HEK293T (cell line): ENCODE measurements around the gene CACNG7.
A peak's percentile ranks its signal among the peaks of the same experiment; 100 is the strongest.

ENCODE experiments used
- CTCF ChIA-PET: fragments of 350-600 bp; formaldehyde crosslinking; extraction: SDS; loops from one replicate; lab custom pipeline; 2021; ENCODE audit warnings: antibody characterized with exemption, inconsistent platforms; lab: Yijun Ruan, JAX
- POLR2A ChIA-PET: fragments of 350-600 bp; formaldehyde crosslinking; extraction: SDS; loops from one replicate; lab custom pipeline; 2020; ENCODE audit warnings: antibody characterized with exemption, inconsistent platforms; lab: Yijun Ruan, JAX
- DNase-seq: peaks from one replicate; pipeline ENCODE4 v3.0.0; 2012; ENCODE audit warnings: mixed read lengths; ENCODE audit errors: extremely low spot score
- ARNT ChIP-seq: fragments of 450-650 bp; IDR thresholded peaks from 2 replicates; pipeline ENCODE4 v1.6.1; 2017; ENCODE audit warnings: mild to moderate bottlenecking
- BHLHE40 ChIP-seq: fragments of 450-650 bp; IDR thresholded peaks from 2 replicates; pipeline ENCODE4 v1.6.1; 2016; ENCODE audit warnings: mild to moderate bottlenecking, moderate library complexity, borderline replicate concordance
- CTBP1 ChIP-seq: fragments of 450-650 bp; IDR thresholded peaks from 2 replicates; pipeline ENCODE4 v1.6.1; 2016; ENCODE audit warnings: borderline replicate concordance
- ELF4 ChIP-seq: fragments of 450-650 bp; IDR thresholded peaks from 2 replicates; pipeline ENCODE4 v1.6.1; 2017; ENCODE audit warnings: antibody characterized with exemption
- FOXA1 ChIP-seq: fragments of 450-650 bp; IDR thresholded peaks from 2 replicates; pipeline ENCODE4 v1.6.1; 2016; ENCODE audit warnings: mild to moderate bottlenecking
- FOXK2 ChIP-seq: fragments of 450-650 bp; IDR thresholded peaks from 2 replicates; pipeline ENCODE4 v1.6.1; 2016; ENCODE audit warnings: mild to moderate bottlenecking
- FOXM1 ChIP-seq: fragments of 450-650 bp; IDR thresholded peaks from 2 replicates; pipeline ENCODE4 v1.6.1; 2017; ENCODE audit warnings: mild to moderate bottlenecking, borderline replicate concordance
- HDGF ChIP-seq: fragments of 450-650 bp; IDR thresholded peaks from 2 replicates; pipeline ENCODE4 v1.6.1; 2017; ENCODE audit warnings: antibody characterized with exemption, borderline replicate concordance
- L3MBTL2 ChIP-seq: fragments of 450-650 bp; conservative IDR thresholded peaks from 2 replicates; pipeline ENCODE4 v1.6.1; 2016; ENCODE audit warnings: mild to moderate bottlenecking
- LEF1 ChIP-seq: fragments of 450-650 bp; IDR thresholded peaks from 2 replicates; pipeline ENCODE4 v1.6.1; 2017; ENCODE audit warnings: mild to moderate bottlenecking, borderline replicate concordance
- NFRKB ChIP-seq: fragments of 450-650 bp; IDR thresholded peaks from 2 replicates; pipeline ENCODE4 v1.6.1; 2016; ENCODE audit warnings: mild to moderate bottlenecking, moderate library complexity
- PKNOX1 ChIP-seq: fragments of 450-650 bp; IDR thresholded peaks from 2 replicates; pipeline ENCODE4 v1.6.1; 2016
- SP1 ChIP-seq: fragments of 450-650 bp; IDR thresholded peaks from 2 replicates; pipeline ENCODE4 v1.6.1; 2017
- SUZ12 ChIP-seq: fragments of 450-650 bp; IDR thresholded peaks from 2 replicates; pipeline ENCODE4 v1.6.1; 2016; ENCODE audit warnings: mild to moderate bottlenecking
- TARDBP ChIP-seq: fragments of 450-650 bp; IDR thresholded peaks from 2 replicates; pipeline ENCODE4 v1.6.1; 2016
- ZNF384 ChIP-seq: fragments of 450-650 bp; IDR thresholded peaks from 2 replicates; pipeline ENCODE4 v1.6.1; 2016

The CACNG7 gene

DNA sequence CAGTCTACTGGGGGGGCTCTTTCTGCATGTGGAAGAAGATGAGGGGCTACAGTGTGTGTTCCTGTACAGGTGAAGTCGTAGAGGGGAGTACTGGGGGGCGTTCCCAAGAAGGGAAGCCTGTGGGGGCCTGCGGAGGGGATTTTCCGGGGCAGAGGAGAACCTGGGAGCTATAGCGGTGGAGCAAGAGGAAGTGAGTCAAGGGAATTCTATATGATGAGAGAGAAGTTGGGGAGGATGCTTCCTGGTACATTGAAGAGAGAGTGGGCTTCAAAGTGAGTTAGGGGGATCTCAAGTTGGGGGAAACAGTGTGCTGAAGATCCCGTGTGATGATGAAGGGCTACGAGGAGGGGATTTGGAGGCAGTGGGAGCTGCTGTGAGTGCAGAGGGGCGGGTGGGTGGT lies 51.8 kb downstream of the CACNG7 start:
- no peak for TF ChIP-seq FOXA1
- no peak for TF ChIP-seq CTBP1
- no peak for TF ChIP-seq PKNOX1
- no peak for TF ChIP-seq ELF4
- TF ChIP-seq SP1 = no peak
- TF ChIP-seq BHLHE40 = no peak
- ChIA-PET CTCF (interaction anchor here (0.6 kb wide), 1 partner anchor 14 kb away, joined by 4 read pairs; no protein-coding TSS in a partner anchor), POLR2A (interaction anchor here (0.8 to 1.2 kb wide), 3 partner anchors 10 to 19 kb away, joined by 3 to 4 read pairs (median 3); no protein-coding TSS in a partner anchor)
- DNase-seq = no peak

GRCh38 chr19:53961523-53962356 lies 52.7 kb downstream of the CACNG7 start:
- POLR2A ChIA-PET = interaction anchor here (0.8 to 1.2 kb wide), 3 partner anchors 10 to 19 kb away, joined by 3 to 4 read pairs (median 3); no protein-coding TSS in a partner anchor
- TF ChIP-seq TARDBP (peak; percentile 59; the same call in 1 of the 2 replicates), CTBP1 (peak; percentile 66), FOXM1 (no peak), L3MBTL2 (peak; percentile 71), PKNOX1 (peak; percentile 69)
- peak; percentile 77 for DNase-seq
- CTCF ChIA-PET = interaction anchor here (0.6 kb wide), 1 partner anchor 14 kb away, joined by 4 read pairs; no protein-coding TSS in a partner anchor

DNA sequence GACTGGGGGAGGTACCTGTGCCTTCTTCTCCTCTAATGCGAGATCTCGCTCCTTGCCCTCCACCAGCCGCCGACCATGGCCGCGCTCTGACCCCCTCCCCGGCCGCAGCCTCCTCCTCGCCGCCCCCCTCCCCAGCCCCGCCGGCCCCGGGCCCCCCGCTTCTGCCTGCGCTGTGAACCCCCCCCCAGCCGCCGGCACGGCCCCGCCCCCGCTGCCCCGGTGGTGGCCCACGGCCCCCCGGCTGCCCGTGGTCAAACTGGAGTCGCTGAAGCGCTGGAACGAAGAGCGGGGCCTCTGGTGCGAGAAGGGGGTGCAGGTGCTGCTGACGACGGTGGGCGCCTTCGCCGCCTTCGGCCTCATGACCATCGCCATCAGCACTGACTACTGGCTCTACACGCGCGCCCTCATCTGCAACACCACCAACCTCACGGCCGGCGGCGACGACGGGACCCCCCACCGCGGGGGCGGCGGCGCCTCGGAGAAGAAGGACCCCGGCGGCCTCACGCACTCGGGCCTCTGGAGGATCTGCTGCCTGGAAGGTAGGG lies 53.9 kb downstream of the CACNG7 start, which contains the start of gene CACNG8:
CACNG8 (plus strand) TSS at position 51 of the 545 bp plus-strand sequence.
- DNase-seq = no peak
- POLR2A ChIA-PET = no interaction called here
- no peak for TF ChIP-seq LEF1
- TF ChIP-seq ARNT = no peak
- no peak for TF ChIP-seq FOXM1
- no peak for TF ChIP-seq HDGF
- no peak for TF ChIP-seq FOXA1
- no peak for TF ChIP-seq PKNOX1
- no peak for TF ChIP-seq CTBP1
- no peak for TF ChIP-seq ELF4
- TF ChIP-seq FOXK2 = no peak
- no peak for TF ChIP-seq SP1
- no peak for TF ChIP-seq BHLHE40
- no peak for TF ChIP-seq SUZ12
- no peak for TF ChIP-seq TARDBP
- no peak for TF ChIP-seq NFRKB
- no peak for TF ChIP-seq L3MBTL2
- no peak for TF ChIP-seq ZNF384
- CTCF ChIA-PET = no interaction called here

DNA sequence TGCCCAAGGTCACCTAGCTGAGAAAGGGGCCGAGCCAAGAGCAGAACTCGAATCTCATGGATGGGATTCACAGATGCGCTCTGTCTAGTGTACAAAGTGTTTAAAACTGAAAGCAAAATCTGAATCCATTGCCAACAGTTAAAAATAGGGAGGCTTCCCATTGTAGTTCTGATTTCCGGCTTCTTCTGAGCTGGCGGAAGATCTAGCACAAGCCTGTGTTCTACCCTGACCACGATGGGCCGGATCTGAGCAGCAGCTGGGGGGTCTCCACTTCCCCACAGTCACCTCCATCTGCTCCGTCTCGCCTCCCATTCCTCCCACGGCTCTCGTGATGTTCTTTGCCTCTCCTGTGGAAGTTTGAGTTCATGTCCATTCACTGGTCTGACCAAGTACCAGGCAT lies 56.0 kb downstream of the CACNG7 start:
- CTCF ChIA-PET = no interaction called here

DNA sequence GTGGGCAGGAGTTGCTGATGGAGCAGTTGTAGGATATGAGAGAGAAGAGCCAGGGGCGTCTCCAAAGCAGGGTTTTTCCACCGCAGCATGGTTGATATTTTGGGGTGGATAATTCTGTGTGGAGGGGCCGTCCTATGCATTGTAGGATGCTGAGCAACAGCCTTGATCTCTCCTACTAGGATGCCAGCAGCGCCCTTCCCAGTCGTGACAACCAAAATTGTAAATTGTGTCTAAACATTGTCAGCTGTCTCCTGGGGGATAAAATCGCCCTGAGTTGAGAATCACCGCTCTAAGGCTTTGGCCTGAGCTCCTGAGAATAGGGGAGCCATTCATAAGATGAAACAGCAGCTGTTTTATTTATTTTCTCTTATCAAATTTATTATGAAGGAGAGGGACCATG lies 57.9 kb downstream of the CACNG7 start:
- POLR2A ChIA-PET = no interaction called here
- DNase-seq = no peak
- CTCF ChIA-PET = no interaction called here
- no peak for TF ChIP-seq ELF4
- no peak for TF ChIP-seq ARNT
- no peak for TF ChIP-seq PKNOX1
- TF ChIP-seq CTBP1 = no peak
- TF ChIP-seq HDGF = no peak
- no peak for TF ChIP-seq ZNF384
- no peak for TF ChIP-seq L3MBTL2
- TF ChIP-seq FOXA1 = no peak
- TF ChIP-seq FOXK2 = no peak
- TF ChIP-seq FOXM1 = no peak
- TF ChIP-seq SUZ12 = no peak
- TF ChIP-seq SP1 = no peak
- no peak for TF ChIP-seq NFRKB
- no peak for TF ChIP-seq LEF1

More for the DNA sequence above, 56.0 kb downstream of the CACNG7 start:
- TF ChIP-seq CTBP1 = no peak
- no peak for TF ChIP-seq FOXM1
- TF ChIP-seq NFRKB = no peak
- no peak for TF ChIP-seq BHLHE40
- no peak for TF ChIP-seq FOXK2
- TF ChIP-seq PKNOX1 = no peak
- TF ChIP-seq LEF1 = no peak
- TF ChIP-seq FOXA1 = no peak
- no peak for TF ChIP-seq ARNT
- DNase-seq = no peak
- POLR2A ChIA-PET = no interaction called here
